Measurements from ENCODE around the gene ALG13. TPM values are rescaled to one million over a fixed set of nuclear protein-coding genes. Genes with fewer than 3 reads are reported as not detected.
"Not testable (repeated sequence)": the region's sequence is repeated elsewhere in the genome, so short reads cannot be mapped to it uniquely, and the experiment has no call there.

ALG13 gene
- total RNA-seq, 4 donors from 2014 or later = 36.7 to 42.9 (median 39.6) TPM

GRCh38 chrX:111778591-111778990 lies 97.6 kb downstream of the ALG13 start:
- TF ChIP-seq POLR2A (IDR thresholded peaks at IDR 0.05) (no peak), CTCF (IDR thresholded peaks at IDR 0.05) (no peak)
- WGBS, 2 donors = 81 to 85% methylated on average over 1 of the region's 1 CpG
- no peak overlapping the region for H3K4me3 ChIP-seq (ENCODE audit: low read depth, poor library complexity, severe bottlenecking)
- intact Hi-C loops (cut with DNase I; ENCODE audit: low total_unique reads) = no loop called here
- no peak for DNase-seq (ENCODE audit: low spot score in 2 of 2)

- intact Hi-C loops (cut with DNase I; ENCODE audit: low total_unique reads) = no loop called here
- H3K4me3 ChIP-seq (ENCODE audit: low read depth, poor library complexity, severe bottlenecking) = no peak overlapping the region
- no peak for DNase-seq (ENCODE audit: low spot score in 2 of 2)
- no peak for TF ChIP-seq CTCF (IDR thresholded peaks at IDR 0.05)
- no peak for TF ChIP-seq POLR2A (IDR thresholded peaks at IDR 0.05)
These were observed 98.6 kb downstream of the ALG13 start for GRCh38 chrX:111779582-111779981.

- TF ChIP-seq POLR2A (IDR thresholded peaks at IDR 0.05) = no peak
- TF ChIP-seq CTCF (IDR thresholded peaks at IDR 0.05) = no peak
- 72 to 93% methylated on average over 7 of the region's 7 CpGs for WGBS, 2 donors
- no peak for DNase-seq (ENCODE audit: low spot score in 2 of 2)
- no peak overlapping the region for H3K4me3 ChIP-seq (ENCODE audit: low read depth, poor library complexity, severe bottlenecking)
- intact Hi-C loops (cut with DNase I; ENCODE audit: low total_unique reads) = no loop called here
These were observed 103.7 kb downstream of the ALG13 start for GRCh38 chrX:111784667-111785066.

- 89 to 97% methylated on average over 1 of the region's 1 CpG for WGBS, 2 donors
- H3K4me3 ChIP-seq (ENCODE audit: low read depth, poor library complexity, severe bottlenecking); intact Hi-C loops (cut with DNase I; ENCODE audit: low total_unique reads); DNase-seq (ENCODE audit: low spot score in 2 of 2): not testable (repeated sequence)
These were observed 109.1 kb downstream of the ALG13 start for GRCh38 chrX:111790054-111790453.

Other genes with a start within 250 kb of the ALG13 start
- gene SERTM2, start 169.5 kb upstream of the ALG13 start, total RNA-seq = under 1 TPM in 3 of 4 donors, not detected in 1; 0.06 to 0.20 (median 0.15) TPM
- gene TRPC5OS, start 195.0 kb downstream of the ALG13 start, total RNA-seq = not detected